ENCODE measurements around the gene UCP3.

The UCP3 gene

GRCh38 chr11:73977856-73978519 is 30.9 kb downstream of the UCP3 start:
- no peaks in the 10 kb centered on the region for H3K9me3 ChIP-seq (replicated peaks in 1 of 2; ENCODE audit: control insufficient read depth in 2 of 2, insufficient read depth in 1 of 2, low read depth in 1 of 2, low read length in 2 of 2)
- peaks cover 55 to 72% of the 10 kb centered on the region in 2 donors for H3K36me3 ChIP-seq (replicated peaks in 1 of 2; ENCODE audit: control insufficient read depth in 2 of 2, insufficient read depth in 2 of 2, low read length in 2 of 2)
- H3K4me2 ChIP-seq (ENCODE audit: insufficient read depth, low read length, poor library complexity, severe bottlenecking) = no peak overlapping the region
- no peak overlapping the region for H3K18ac ChIP-seq (ENCODE audit: low read length)
- H3K14ac ChIP-seq (ENCODE audit: low read length) = no peak overlapping the region
- no peak overlapping the region for H3K4me3 ChIP-seq (ENCODE audit: low read length in 2 of 2)
- H3K79me1 ChIP-seq (ENCODE audit: low read depth, low read length) = peaks cover 8% of the 10 kb centered on the region
- H2BK120ac ChIP-seq (ENCODE audit: low read depth, low read length) = no peak overlapping the region
- no peak overlapping the region for H4K91ac ChIP-seq (ENCODE audit: low read depth, low read length, poor library complexity)
- peaks cover 0 to 22% of the 10 kb centered on the region in 2 donors for H3K4me1 ChIP-seq (ENCODE audit: control insufficient read depth in 2 of 2, insufficient read depth in 1 of 2, low read depth in 1 of 2, low read length in 2 of 2)
- H3K27ac ChIP-seq (replicated peaks; ENCODE audit: low read length) = no peak overlapping the region
- no peak overlapping the region for H3K23ac ChIP-seq (ENCODE audit: low read depth, low read length, poor library complexity)
- DNase-seq (ENCODE audit: low spot score) = no peak
- no peak overlapping the region for H2AFZ ChIP-seq (ENCODE audit: low read length)
- no peak overlapping the region for H2BK12ac ChIP-seq (ENCODE audit: low read length)
- no peak overlapping the region for H3K4ac ChIP-seq (ENCODE audit: low read length)
- no peak overlapping the region for H2BK5ac ChIP-seq (ENCODE audit: low read length)
- no peak overlapping the region for H2AK5ac ChIP-seq (ENCODE audit: low read depth, low read length)
- H2BK15ac ChIP-seq (ENCODE audit: low read length) = no peak overlapping the region
- H3K9ac ChIP-seq (ENCODE audit: low read depth, low read length, poor library complexity) = no peak overlapping the region
- H3K27me3 ChIP-seq (ENCODE audit: control insufficient read depth in 3 of 3, insufficient read depth in 3 of 3, low read depth in 1 of 3, low read length in 3 of 3) = no peaks in the 10 kb centered on the region
- H4K8ac ChIP-seq (ENCODE audit: low read depth, low read length) = no peak overlapping the region
- WGBS, 2 donors (ENCODE audit: extremely low coverage in 2 of 2, insufficient read length in 2 of 2, insufficient replicate concordance in 1 of 2) = no CpG with 5 or more reads among the region's 18 CpGs

GRCh38 chr11:73976451-73977151 is 32.3 kb downstream of the UCP3 start:
- H3K9me3 ChIP-seq (replicated peaks in 1 of 2; ENCODE audit: control insufficient read depth in 2 of 2, insufficient read depth in 1 of 2, low read depth in 1 of 2, low read length in 2 of 2) = no peaks in the 10 kb centered on the region
- no peak overlapping the region for H2BK120ac ChIP-seq (ENCODE audit: low read depth, low read length)
- H4K8ac ChIP-seq (ENCODE audit: low read depth, low read length) = no peak overlapping the region
- H2BK5ac ChIP-seq (ENCODE audit: low read length) = no peak overlapping the region
- H3K23ac ChIP-seq (ENCODE audit: low read depth, low read length, poor library complexity) = no peak overlapping the region
- H3K9ac ChIP-seq (ENCODE audit: low read depth, low read length, poor library complexity) = no peak overlapping the region
- H3K79me1 ChIP-seq (ENCODE audit: low read depth, low read length) = peaks cover 5% of the 10 kb centered on the region
- peaks cover 55 to 72% of the 10 kb centered on the region in 2 donors for H3K36me3 ChIP-seq (replicated peaks in 1 of 2; ENCODE audit: control insufficient read depth in 2 of 2, insufficient read depth in 2 of 2, low read length in 2 of 2)
- H3K4me1 ChIP-seq (ENCODE audit: control insufficient read depth in 2 of 2, insufficient read depth in 1 of 2, low read depth in 1 of 2, low read length in 2 of 2) = peaks cover 0 to 22% of the 10 kb centered on the region in 2 donors
- H2AFZ ChIP-seq (ENCODE audit: low read length) = no peak overlapping the region
- H3K4ac ChIP-seq (ENCODE audit: low read length) = no peak overlapping the region
- no peak overlapping the region for H3K27ac ChIP-seq (replicated peaks; ENCODE audit: low read length)
- H3K27me3 ChIP-seq (ENCODE audit: control insufficient read depth in 3 of 3, insufficient read depth in 3 of 3, low read depth in 1 of 3, low read length in 3 of 3) = no peaks in the 10 kb centered on the region
- no peak overlapping the region for H2BK12ac ChIP-seq (ENCODE audit: low read length)
- H3K18ac ChIP-seq (ENCODE audit: low read length) = no peak overlapping the region
- DNase-seq (ENCODE audit: low spot score) = no peak
- H3K4me2 ChIP-seq (ENCODE audit: insufficient read depth, low read length, poor library complexity, severe bottlenecking) = no peak overlapping the region
- WGBS, 2 donors (ENCODE audit: extremely low coverage in 2 of 2, insufficient read length in 2 of 2, insufficient replicate concordance in 1 of 2) = no CpG with 5 or more reads among the region's 14 CpGs
- H3K4me3 ChIP-seq (ENCODE audit: low read length in 2 of 2) = no peak overlapping the region
- no peak overlapping the region for H2BK15ac ChIP-seq (ENCODE audit: low read length)
- H3K14ac ChIP-seq (ENCODE audit: low read length) = no peak overlapping the region
- H2AK5ac ChIP-seq (ENCODE audit: low read depth, low read length) = no peak overlapping the region
- no peak overlapping the region for H4K91ac ChIP-seq (ENCODE audit: low read depth, low read length, poor library complexity)

DNA sequence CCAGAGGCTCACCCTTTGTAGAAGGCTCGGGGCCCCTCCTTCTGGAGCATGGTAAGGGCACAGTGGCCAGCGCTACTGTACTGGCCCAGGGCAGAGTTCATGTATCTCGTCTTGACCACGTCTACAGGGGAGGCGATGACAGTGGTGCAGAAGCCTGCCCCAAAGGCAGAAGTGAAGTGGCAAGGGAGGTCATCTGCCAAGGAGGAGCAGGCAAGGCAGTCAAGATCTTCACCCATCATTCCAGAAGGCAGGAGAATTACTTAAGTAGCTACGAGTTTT is 33.5 kb downstream of the UCP3 start:
- H3K4me2 ChIP-seq (ENCODE audit: insufficient read depth, low read length, poor library complexity, severe bottlenecking) = no peak overlapping the region
- no peak overlapping the region for H3K23ac ChIP-seq (ENCODE audit: low read depth, low read length, poor library complexity)
- no peak overlapping the region for H4K8ac ChIP-seq (ENCODE audit: low read depth, low read length)
- peaks cover 48 to 60% of the 10 kb centered on the region in 2 donors for H3K36me3 ChIP-seq (replicated peaks in 1 of 2; ENCODE audit: control insufficient read depth in 2 of 2, insufficient read depth in 2 of 2, low read length in 2 of 2)
- H3K4me1 ChIP-seq (ENCODE audit: control insufficient read depth in 2 of 2, insufficient read depth in 1 of 2, low read depth in 1 of 2, low read length in 2 of 2) = peaks cover 0 to 10% of the 10 kb centered on the region in 2 donors
- WGBS, 2 donors (ENCODE audit: extremely low coverage in 2 of 2, insufficient read length in 2 of 2, insufficient replicate concordance in 1 of 2) = no CpG with 5 or more reads among the region's 6 CpGs
- H3K4ac ChIP-seq (ENCODE audit: low read length) = no peak overlapping the region
- H3K14ac ChIP-seq (ENCODE audit: low read length) = no peak overlapping the region
- no peak overlapping the region for H2AFZ ChIP-seq (ENCODE audit: low read length)
- H3K4me3 ChIP-seq (ENCODE audit: low read length in 2 of 2) = no peak overlapping the region
- no peaks in the 10 kb centered on the region for H3K27me3 ChIP-seq (ENCODE audit: control insufficient read depth in 3 of 3, insufficient read depth in 3 of 3, low read depth in 1 of 3, low read length in 3 of 3)
- no peak overlapping the region for H3K18ac ChIP-seq (ENCODE audit: low read length)
- H2BK5ac ChIP-seq (ENCODE audit: low read length) = no peak overlapping the region
- H2BK120ac ChIP-seq (ENCODE audit: low read depth, low read length) = no peak overlapping the region
- no peak overlapping the region for H2BK15ac ChIP-seq (ENCODE audit: low read length)
- no peak overlapping the region for H2AK5ac ChIP-seq (ENCODE audit: low read depth, low read length)
- no peak overlapping the region for H3K9ac ChIP-seq (ENCODE audit: low read depth, low read length, poor library complexity)
- H4K91ac ChIP-seq (ENCODE audit: low read depth, low read length, poor library complexity) = no peak overlapping the region
- H3K79me1 ChIP-seq (ENCODE audit: low read depth, low read length) = no peaks in the 10 kb centered on the region
- no peak overlapping the region for H3K27ac ChIP-seq (replicated peaks; ENCODE audit: low read length)
- H3K9me3 ChIP-seq (replicated peaks in 1 of 2; ENCODE audit: control insufficient read depth in 2 of 2, insufficient read depth in 1 of 2, low read depth in 1 of 2, low read length in 2 of 2) = no peaks in the 10 kb centered on the region
- DNase-seq (ENCODE audit: low spot score) = no peak
- no peak overlapping the region for H2BK12ac ChIP-seq (ENCODE audit: low read length)

DNA sequence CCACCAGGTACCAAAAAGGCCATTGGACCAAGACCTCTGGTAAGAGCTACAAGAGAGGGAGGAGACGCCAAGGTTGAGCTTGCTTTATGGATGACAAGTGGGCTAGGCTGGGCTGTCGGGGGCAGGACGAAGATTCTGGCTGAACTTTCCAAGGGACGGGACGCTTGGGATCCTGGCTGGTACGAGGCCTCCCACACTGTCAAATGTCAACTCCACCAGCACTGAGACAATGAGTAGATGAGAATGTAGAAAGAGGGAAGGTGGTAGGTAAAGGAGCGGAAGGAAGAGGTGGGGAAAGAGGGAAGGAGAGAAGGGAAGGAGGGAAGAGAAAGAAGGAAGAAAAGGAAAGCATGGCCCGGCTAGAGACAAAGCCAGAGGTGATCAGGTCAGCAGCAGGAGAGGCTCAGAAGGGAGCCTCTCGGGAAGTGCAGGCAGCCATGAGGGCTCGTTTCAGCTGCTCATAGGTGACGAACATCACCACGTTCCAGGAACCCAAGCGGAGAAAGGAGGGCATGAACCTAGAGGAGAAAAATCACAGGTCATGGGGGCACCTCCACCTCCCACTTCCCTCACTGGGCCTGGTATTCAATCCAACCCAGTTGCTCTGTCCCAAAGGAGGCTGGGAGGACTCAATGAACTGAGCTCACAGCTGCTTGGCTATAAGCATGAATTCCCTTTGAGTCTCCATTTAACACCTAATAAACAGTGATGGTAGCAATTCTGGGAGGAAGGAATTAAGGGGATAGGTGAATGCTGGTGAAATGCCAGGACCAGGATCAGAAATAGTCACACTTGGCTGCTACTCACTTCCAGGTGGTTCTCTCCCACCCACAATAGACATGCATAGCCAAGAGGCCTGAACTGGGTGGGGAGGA is 34.0 kb downstream of the UCP3 start:
- WGBS, 2 donors (ENCODE audit: extremely low coverage in 2 of 2, insufficient read length in 2 of 2, insufficient replicate concordance in 1 of 2) = 100% methylated on average over 1 of the region's 13 CpGs
- no peaks in the 10 kb centered on the region for H3K27me3 ChIP-seq (ENCODE audit: control insufficient read depth in 3 of 3, insufficient read depth in 3 of 3, low read depth in 1 of 3, low read length in 3 of 3)

More for the DNA sequence above, 34.0 kb downstream of the UCP3 start:
- Histone ChIP-seq H3K36me3 (replicated peaks in 1 of 2; ENCODE audit: control insufficient read depth in 2 of 2, insufficient read depth in 2 of 2, low read length in 2 of 2) (peaks cover 43 to 55% of the 10 kb centered on the region in 2 donors), H2BK5ac (ENCODE audit: low read length) (no peak overlapping the region), H2BK12ac (ENCODE audit: low read length) (no peak overlapping the region), H3K18ac (ENCODE audit: low read length) (no peak overlapping the region), H4K91ac (ENCODE audit: low read depth, low read length, poor library complexity) (no peak overlapping the region), H3K23ac (ENCODE audit: low read depth, low read length, poor library complexity) (no peak overlapping the region), H3K4me3 (ENCODE audit: low read length in 2 of 2) (no peak overlapping the region), H3K14ac (ENCODE audit: low read length) (no peak overlapping the region), H3K9ac (ENCODE audit: low read depth, low read length, poor library complexity) (no peak overlapping the region), H3K27ac (replicated peaks; ENCODE audit: low read length) (no peak overlapping the region), H2BK15ac (ENCODE audit: low read length) (no peak overlapping the region), H3K4ac (ENCODE audit: low read length) (no peak overlapping the region), H3K9me3 (replicated peaks in 1 of 2; ENCODE audit: control insufficient read depth in 2 of 2, insufficient read depth in 1 of 2, low read depth in 1 of 2, low read length in 2 of 2) (no peaks in the 10 kb centered on the region), H3K4me2 (ENCODE audit: insufficient read depth, low read length, poor library complexity, severe bottlenecking) (no peak overlapping the region), H3K79me1 (ENCODE audit: low read depth, low read length) (no peaks in the 10 kb centered on the region), H4K8ac (ENCODE audit: low read depth, low read length) (no peak overlapping the region), H2BK120ac (ENCODE audit: low read depth, low read length) (no peak overlapping the region), H3K4me1 (ENCODE audit: control insufficient read depth in 2 of 2, insufficient read depth in 1 of 2, low read depth in 1 of 2, low read length in 2 of 2) (peaks cover 0 to 5% of the 10 kb centered on the region in 2 donors), H2AFZ (ENCODE audit: low read length) (no peak overlapping the region), H2AK5ac (ENCODE audit: low read depth, low read length) (no peak overlapping the region)
- no peak for DNase-seq (ENCODE audit: low spot score)
